Sciatic nerve (tissue), 2 donors: ENCODE results near the gene ZNF318. TPM values are rescaled to one million over a fixed set of nuclear protein-coding genes. Genes with fewer than 3 reads are reported as not detected.
"Not testable (repeated sequence)": the region's sequence is repeated elsewhere in the genome, so short reads cannot be mapped to it uniquely, and the experiment has no call there.

Source experiments
- ATAC-seq: fragments of 200-7000 bp; cut with Tn5 transposase; one replicate; pipeline ENCODE4 v1.9.1; 2020; ENCODE audit warnings: mild to moderate bottlenecking, moderate library complexity
- DNase-seq: peaks from one replicate; pipeline ENCODE4 v3.0.0-alpha.2; 2020; ENCODE audit warnings: low spot score
- intact Hi-C: fragments of 100-400 bp; cut with DNase I; formaldehyde crosslinking; loops from one replicate; pipeline ENCODE4 v1.14.2; 2022
- total RNA-seq: library from RNA; stranded (reverse); fragmentation: NEBNext Ultra II Directional; extraction: Animal tissue kit (Norgen Biotek cat#: 25700); gene quantifications from one replicate; pipeline ENCODE4 v1.2.1, GENCODE V29; 2021
- donor health status: DM: no; HTN: no; CAD: no.
- donor health status: DM: no; HTN: no; CAD: no.

Gene ZNF318
- total RNA-seq, 1 donor from 2014 or later: 26.6 TPM

DNA sequence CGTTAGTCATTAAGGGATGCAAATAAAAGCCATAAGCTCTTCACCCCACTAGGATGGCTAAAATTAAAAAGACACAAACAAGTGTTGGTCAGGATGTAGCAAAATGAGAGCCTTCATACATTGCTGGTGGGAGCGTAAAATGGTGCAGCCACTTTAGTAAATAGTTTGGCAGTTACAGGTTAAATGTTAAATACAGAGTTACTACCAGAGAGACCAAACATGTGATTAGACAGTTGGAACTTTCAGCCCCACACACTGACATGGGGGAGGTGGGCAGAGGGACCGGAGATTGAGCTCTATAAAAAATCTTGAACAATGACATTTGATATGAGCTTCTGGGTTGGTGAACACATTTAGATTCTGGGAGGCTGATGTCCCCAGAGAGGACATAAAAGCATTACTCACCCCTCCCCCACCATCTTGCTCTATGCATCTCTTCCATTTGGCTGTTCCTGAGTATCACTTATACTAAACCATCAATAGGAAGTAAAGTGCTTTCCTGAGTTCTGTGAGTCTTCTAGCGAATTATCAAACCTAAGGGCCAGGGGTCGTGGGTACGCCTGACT is 20.4 kb upstream of the ZNF318 start:
- ATAC-seq: no peak
- DNase-seq: no peak
- intact Hi-C loops: no loop called here

DNA sequence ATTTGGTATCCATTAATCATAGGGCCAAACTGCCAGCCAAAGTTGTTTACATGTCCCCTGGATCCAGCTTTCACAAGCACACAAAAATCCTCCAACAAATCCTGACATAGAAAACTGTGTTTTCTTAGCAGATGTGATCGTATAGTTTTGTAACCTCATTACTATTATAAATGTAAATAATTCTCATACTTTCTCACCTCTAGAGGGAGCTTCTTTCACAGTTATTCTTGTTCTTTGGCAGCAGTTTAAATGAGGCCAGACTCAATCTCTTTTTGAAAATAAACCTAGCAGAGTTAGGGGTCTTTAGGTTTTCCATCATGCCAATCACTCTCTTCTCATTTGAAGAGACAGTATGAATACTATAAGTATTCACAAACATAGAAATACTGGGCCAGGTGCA is 17.0 kb upstream of the ZNF318 start:
- DNase-seq (no peak), ATAC-seq (no peak)
- intact Hi-C loops: loop anchor here (2.0 kb wide), 1 partner anchor 120 kb away; no protein-coding TSS in a partner anchor

DNA sequence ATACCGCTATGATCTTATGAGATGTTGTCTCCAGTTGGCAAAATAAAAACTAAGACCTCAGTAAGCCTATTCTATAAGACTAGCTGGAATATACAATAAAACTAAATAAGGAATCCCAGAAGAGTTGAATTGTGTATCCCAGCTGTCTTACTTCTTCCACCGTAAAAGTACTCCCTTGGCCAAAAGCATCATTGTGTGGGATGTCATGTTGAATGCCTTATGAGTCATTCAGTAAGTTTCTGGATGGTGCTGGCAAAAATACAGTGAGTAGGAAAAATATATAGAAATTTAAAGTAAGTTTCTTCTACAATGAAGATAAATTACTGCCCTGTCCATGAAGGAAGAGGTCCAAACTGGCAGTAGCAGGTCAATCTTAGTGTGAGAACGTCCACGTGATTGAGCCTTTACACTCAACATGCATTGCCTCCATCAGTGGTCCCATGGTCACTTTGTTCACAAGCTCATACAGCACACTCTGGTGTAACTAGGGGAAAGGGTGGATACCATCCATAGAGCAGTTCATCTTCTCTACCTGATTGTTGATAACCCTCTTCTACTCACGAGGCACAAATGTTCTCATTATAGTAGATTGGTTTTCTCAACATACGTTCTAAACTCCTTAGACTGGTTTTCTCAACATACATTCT is 13.7 kb upstream of the ZNF318 start:
- intact Hi-C loops: no loop called here
- ATAC-seq (no peak), DNase-seq (no peak)

DNA sequence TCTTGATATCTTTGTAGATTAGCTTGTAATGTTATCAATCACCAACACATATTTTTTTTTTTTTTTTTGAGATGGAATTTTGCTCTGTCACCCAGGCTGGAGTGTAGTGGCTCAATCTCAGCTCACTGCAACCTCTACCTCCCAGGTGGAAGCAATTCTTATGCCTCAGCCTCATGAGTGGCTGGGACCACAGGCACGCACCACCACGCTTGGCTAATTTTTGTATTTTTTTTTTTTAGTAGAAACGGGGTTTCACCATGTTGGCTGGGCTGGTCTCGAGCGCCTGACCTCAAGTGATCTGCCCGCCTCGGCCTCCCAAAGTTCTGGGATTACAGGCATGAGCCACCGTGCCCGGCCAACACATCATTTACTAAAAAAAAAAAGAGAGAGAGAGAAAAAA is 11.4 kb upstream of the ZNF318 start:
- DNase-seq, intact Hi-C loops, ATAC-seq: not testable (repeated sequence)

DNA sequence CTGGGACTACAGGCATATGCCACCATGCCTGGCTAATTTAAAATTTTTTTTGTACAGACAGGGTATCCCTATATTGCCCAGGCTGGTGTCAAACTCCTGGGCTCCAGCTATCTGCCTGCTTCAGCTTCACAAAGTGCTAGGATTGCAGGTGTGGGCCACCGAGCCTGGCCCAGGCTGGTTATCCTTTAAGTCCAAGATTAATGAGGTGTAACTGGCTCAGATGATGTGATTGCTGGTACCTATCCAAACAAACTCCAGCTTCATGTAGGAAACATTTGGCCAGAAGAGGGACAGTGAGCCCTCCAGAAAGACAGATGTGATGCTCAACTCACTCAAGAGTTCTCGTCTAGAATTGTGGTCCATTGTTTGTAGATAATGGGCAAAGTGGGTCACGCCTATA is 9.2 kb upstream of the ZNF318 start:
- ATAC-seq: no peak
- DNase-seq: no peak
- intact Hi-C loops: loop anchor here (5.0 kb wide), 1 partner anchor 1776 kb away; no protein-coding TSS in a partner anchor

DNA sequence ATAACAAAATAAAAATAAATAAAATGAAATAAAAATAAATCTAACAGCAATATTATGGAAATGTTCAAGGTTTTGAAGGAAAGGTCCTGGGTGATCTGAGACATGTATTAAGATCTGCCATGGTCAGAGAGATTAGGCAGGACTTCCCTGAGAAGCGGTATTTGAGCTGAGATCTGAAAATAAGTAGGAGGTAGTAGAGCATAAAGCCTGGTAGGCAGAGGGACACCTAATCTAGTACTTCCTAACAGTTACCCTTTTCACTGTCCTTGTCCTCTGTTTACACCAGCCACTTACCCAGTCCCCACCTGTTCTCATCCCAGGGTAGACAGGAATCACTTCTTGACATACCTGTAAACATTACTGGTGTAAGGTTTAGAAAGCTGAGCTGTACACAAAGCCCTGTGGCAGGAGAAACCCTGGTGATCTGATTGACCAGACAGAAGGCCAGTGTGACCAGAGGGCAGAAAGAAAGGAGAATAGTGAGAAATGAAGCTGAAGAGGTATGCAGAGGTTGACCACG is 8.3 kb upstream of the ZNF318 start:
- DNase-seq: no peak
- ATAC-seq: no peak
- intact Hi-C loops: loop anchor here (5.0 kb wide), 1 partner anchor 1775 kb away; no protein-coding TSS in a partner anchor

DNA sequence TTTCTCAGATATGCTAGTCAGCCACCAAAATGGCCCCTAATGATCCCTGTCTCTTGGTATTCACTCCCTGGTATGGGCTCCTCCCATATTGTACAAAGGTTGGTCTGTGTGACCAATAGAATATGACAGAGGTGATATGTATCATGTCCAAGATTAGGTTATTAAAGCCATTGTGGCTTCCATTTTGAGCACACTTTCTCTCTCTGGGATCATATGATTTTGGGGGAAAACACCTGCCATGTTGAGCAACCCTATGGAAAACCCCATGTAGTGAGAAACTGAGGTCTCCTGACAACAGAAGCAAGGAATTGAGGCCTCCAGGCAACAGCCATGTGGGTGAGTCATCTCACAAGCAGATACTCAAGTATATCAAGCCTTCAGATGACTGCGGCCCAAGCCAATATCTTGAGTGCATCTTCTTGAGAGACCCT is 7.1 kb upstream of the ZNF318 start:
- ATAC-seq (no peak), DNase-seq (no peak)
- intact Hi-C loops: loop anchor here (5.0 kb wide), 1 partner anchor 1774 kb away; no protein-coding TSS in a partner anchor

DNA sequence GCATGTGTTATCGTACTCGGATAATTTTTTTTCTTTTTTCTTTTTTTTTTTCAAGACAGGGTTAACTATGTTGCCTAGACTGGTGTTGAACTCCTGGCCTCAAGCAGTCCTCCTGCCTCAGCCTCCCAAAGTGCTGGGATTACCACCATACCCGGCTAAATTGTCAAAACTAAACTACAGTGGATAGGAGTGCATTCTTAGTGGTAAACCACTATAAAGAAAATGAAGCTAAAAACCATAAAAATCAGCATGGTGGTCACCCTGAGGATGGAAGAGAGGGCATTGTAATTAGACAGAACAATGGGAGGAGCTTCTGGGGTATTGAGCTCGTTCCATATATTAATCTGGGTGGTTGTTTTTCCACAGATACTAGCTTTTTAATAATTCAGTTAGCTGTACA is 6.2 kb upstream of the ZNF318 start:
- no peak for ATAC-seq
- intact Hi-C loops: loop anchor here (5.0 kb wide), 1 partner anchor 1773 kb away; no protein-coding TSS in a partner anchor

DNA sequence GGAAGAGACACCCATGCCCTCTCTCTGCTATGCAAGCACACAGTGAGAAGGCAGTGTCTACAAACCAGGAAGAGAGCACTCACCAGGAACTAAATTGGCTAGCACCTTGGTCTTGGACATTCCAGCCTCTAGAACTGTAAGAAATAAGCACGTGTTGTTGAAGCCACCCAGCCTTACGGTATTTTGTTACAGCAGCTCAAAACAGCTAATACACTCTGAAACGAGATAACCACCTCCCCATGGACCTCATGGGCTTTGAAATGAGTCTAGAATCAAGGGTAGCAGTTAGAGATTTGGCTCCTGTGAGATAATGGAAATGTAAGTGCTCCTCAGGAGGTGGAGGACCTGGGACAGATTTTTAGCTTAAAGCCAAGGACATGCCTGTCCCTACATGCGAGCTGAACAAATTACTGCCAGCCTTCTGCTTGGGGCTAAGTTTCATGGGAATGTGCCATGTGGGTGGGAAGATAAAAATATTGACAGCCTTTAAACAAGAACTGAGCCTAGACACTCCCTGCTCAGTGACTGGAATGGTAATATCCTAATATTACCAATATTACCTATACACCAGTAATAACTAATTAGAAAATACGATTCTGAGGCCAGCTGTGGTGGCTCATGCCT is 3.9 kb upstream of the ZNF318 start:
- no peak for ATAC-seq
- no peak for DNase-seq
- intact Hi-C loops: no loop called here

More for the DNA sequence above, 6.2 kb upstream of the ZNF318 start:
- DNase-seq: no peak

DNA sequence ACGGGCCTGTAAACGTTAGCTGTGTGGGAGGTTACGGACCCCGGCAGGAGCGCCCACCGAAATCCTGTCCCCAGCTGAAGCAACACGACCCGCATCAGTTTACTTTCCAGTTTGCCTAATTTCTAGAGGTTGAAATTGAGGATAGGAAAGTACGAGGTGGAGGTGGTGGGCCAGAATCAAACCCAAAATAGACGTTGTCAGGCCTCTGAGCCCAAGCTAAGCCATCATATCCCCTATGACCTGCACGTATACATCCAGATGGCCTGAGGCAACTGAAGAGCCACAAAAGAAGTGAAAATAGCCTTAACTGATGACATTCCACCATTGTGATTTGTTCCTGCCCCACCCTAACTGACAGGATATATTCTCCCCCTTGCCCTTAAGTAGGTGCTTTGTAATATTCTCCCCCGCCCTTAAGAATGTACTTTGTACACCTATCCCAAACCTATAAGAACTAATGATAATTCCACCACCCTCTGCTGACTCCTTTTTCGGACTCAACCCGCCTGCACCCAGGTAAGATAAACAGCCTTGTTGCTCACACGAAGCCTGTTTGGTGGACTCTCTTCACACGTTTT is 645 bp upstream of the ZNF318 start:
- ATAC-seq, DNase-seq, intact Hi-C loops: not testable (repeated sequence)

DNA sequence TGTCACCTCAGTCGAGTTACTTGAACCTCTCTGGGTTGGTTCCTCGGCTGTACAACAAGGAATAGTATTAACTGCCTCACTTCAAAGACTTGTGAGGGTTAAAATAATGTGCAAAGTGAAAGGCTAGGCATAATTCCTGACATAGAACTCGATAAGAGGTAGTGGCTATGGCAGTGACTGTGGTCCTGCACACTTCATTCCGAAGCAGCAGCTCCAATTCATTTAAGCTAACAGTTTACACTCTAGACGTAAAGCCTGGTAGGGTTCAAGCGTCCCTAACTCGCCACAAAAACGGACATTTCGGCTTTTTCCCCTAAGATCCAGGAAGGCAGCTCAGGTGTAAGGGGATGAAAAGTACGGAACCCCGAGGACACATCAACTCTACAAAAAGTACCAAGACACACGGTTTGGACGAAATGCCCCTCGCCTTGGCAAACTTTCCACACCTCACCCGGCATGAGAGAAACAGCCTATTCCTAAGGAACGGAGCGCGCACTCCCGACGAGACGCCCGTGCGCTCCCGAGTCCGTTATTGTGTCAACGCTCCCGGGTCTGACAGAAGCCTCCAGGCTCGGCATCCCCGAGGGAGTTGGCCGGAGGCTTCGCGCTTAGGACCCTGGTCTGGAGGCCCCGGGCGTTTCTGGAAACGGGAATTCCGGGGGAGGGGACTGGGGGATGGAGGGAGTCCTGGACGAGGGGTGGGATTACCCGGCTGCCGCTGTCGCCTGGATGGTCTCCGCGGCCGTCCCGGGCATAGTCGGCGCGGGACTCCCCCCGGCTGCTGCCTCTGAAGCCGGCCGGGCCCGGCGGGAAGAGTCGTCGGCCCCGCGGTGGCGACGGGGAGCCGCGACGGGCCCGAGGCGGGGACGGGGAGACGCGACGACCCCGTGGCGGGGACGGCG is 937 bp downstream of the ZNF318 start:
- DNase-seq: peak; percentile 72
- intact Hi-C loops: loop anchor here (5.0 kb wide), 1 partner anchor 149 kb away; the partner anchor contains the start of genes POLR1C and YIPF3
- no peak for ATAC-seq

DNA sequence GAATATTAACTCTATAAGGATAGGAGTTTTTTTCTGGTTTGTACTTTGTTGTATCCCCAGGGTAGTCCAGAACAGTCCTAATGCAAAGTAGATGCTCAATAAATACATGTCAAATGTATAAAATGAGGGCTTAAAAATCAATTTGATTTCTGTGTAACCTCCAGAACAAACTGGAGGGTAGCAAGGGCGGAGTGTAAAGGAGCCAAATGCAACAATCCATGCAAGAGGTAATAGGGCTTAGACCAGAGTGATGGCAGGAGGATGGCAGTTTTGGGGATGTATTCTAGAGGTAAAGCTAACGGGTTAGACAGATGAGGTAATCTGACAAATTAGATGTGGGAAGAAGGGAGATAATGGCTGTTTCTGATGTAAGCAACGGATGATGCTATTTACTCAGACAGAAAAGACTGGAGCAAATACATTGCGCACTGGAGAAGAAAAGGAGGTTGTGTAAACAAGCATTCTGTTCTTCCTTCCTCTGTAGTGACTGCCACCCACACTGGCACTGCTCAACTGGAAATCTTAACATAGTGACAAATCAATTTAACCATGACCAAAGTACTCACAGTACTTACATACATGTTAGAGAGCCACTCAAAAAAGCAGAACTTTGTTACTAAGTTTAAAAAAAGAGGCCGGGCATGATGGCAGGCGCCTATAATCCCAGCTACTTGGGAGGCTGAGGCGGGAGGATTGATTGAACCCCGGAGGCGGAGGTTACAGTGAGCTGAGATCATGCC is 2.0 kb downstream of the ZNF318 start:
- ATAC-seq: no peak
- intact Hi-C loops: loop anchor here (5.0 kb wide), 1 partner anchor 150 kb away; the partner anchor contains the start of genes POLR1C and YIPF3
- DNase-seq: no peak

DNA sequence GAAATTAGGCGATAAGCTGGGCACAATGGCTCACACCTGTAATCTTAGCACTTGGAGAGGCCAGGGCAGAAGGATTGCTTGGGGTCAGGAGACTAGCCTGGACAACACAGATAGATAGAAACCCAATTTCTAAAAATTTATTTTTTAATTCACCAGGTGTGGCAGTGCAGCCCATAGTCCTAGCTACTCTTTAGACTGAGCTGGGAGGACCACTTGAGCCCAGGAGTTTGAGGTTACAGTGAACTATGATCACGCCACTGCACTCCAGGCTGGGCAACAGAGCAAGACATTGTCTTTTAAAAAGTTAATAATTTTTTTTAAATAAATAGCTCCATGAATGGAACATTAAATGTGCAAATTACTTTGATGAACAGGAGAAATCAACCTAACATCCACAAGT is 8.2 kb downstream of the ZNF318 start:
- no peak for DNase-seq
- intact Hi-C loops: no loop called here
- no peak for ATAC-seq

DNA sequence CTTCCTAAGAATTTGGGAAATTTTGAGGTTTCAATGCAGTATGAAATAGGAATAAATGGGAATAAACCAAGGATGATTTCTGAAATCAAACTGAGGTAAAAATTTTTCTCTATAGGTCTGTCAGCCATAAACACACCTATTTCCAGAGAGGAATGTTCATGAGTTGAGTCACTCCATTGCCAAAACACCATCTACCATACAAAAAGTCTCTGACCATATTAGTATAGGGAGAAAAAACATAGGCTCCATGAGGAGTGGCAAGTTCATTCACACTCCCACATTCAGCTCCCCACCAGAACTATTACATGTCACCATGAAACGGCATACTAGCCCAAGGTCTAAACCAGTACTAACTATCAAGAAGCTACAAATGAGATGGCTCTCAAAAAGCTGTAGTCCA is 9.6 kb downstream of the ZNF318 start:
- DNase-seq: no peak
- no peak for ATAC-seq
- intact Hi-C loops: no loop called here

DNA sequence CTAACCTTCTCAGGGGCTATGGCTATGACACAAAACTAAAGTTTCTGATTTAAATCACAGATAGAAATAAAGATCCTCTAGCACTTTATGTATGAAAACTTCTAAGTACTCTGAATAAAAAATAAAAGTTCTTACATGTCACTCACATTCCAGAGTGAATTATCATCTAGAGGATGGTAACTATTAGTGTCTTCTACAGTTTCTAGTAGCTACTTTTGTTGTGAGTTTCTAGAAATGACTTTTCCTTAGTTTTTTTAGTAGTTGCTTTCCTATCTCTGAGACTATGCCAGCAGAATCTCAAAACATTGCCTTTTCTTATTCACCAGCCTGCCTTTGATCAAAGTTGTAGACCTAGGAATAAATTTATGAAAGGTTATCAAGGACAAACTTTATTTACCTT is 10.1 kb downstream of the ZNF318 start:
- intact Hi-C loops: no loop called here
- ATAC-seq: no peak
- DNase-seq: no peak

DNA sequence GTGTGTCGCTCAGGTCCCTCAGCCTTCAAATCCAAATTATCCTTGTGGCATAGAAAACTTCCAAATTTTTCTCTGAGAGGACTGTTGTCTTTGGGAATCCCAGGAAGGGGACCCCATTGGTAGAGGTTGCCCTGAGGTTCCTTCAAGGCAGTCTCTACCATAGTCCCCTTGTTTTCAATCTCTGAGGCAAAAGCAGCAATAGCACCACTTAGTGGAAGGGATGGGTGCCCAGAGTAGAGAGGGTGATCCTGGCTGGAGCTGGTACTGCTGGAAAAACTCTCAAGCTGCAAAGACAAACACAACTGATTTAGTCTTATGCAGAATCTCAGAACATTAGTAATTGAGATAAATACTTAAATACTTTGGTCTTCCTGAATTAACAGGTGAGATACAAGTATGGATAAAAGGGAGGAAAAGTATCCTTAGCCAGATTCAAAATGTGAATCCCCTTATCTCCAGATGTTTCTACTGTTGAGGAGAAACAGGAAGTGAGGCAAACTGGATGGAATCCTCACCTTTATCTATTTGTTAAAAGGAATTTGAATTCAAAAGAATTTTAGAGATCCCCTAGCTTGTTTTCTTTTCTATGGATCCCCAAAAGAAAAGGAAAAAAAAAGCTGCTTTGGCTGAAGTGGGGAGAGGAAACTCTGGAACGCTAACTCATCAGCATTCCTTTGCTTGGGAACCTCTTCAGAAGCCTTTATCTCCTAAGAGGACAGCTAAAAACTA is 13.4 kb downstream of the ZNF318 start:
- ATAC-seq: peak; percentile 59
- intact Hi-C loops: no loop called here
- no peak for DNase-seq

DNA sequence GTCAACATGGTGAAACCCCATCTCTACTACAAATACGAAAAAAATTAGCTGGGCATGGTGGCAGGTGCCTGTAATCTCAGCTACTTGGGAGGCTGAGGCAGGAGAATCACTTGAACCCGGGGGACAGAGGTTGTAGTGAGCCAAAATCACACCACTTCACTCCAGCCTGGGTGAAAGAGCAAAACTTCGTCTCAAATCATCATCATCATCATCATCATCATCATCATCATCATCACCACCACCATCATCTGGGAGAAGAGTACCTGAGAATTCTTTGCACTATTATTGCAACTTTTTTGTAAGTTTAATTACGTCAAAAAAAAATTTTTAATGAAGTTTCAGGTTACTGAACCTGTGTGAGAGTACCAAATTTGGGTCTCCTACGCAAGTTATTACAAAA is 17.5 kb downstream of the ZNF318 start:
- DNase-seq, ATAC-seq, intact Hi-C loops: not testable (repeated sequence)
